Lower leg skin (tissue), 4 donors: ENCODE data around the gene PRRX2. TPM values are rescaled to one million over a fixed set of nuclear protein-coding genes. Genes with fewer than 3 reads are reported as not detected.

ENCODE experiments used
- DNase-seq, 2 donors: peaks; one replicate each; pipeline ENCODE4 v3.0.0-alpha.2; 2019; ENCODE audit warnings: low spot score in 2 of 2
- H3K4me3 ChIP-seq: fragments of 200-600 bp; sonication (generic); 2 replicates; pipeline ENCODE4 v1.5.1; 2017; ENCODE audit warnings: mild to moderate bottlenecking, low read depth; ENCODE audit not compliant: poor library complexity, severe bottlenecking
- POLR2A ChIP-seq, 2 donors: fragments of 450-650 bp; IDR thresholded peaks; one replicate each; pipeline ENCODE4 v1.6.1; 2016 to 2017; ENCODE audit warnings: antibody characterized with exemption in 2 of 2, mild to moderate bottlenecking in 1 of 2, moderate library complexity in 1 of 2
- WGBS, 2 donors: methylation state at CpG; one replicate each; pipeline ENCODE4 v1.1.5; 2018; 5-methylcytosine and 5-hydroxymethylcytosine counted together
- intact Hi-C: fragments of 100-400 bp; cut with DNase I; formaldehyde crosslinking; loops from one replicate; pipeline ENCODE4 v1.15.0; 2023; ENCODE audit warnings: low total_unique reads
- total RNA-seq, 4 donors: library from RNA; depleted of rRNA; stranded (reverse); fragments of >200 nt; gene quantifications; one replicate each; pipeline ENCODE4 v1.1.0, GENCODE V29; 2016
- TF ChIP-seq, protein P1 (sequence below), 3 donors: fragments of 450-650 bp; IDR thresholded peaks; one replicate each; pipeline ENCODE4 v1.5.1; 2016; ENCODE audit warnings: antibody characterized with exemption in 3 of 3, mild to moderate bottlenecking in 3 of 3, moderate library complexity in 2 of 3

PRRX2 gene
- total RNA-seq, 4 donors from 2014 or later: 10.7 to 24.1 (median 16.6) TPM

DNA sequence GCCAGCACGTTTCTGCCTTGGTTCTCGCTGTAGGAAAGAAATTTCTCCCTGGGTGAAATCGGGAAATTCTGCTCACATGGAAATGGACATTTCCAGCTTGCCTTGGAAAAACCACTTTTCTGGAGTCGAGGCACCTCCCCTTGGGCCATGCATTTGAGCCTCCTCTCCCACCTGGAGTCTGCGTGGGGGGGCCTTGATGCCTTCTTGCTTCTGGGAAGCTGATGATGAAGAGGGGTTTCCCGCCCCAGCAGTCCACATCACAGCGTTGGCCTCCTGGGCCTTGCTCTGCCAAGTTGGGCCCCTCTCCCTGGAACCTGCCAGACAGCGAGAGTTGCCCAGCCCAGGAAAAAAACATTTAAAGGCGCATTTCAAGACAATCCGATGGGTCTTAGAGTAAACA lies 21.7 kb upstream of the PRRX2 start:
- intact Hi-C loops: loop anchor here (5.0 kb wide), 1 partner anchor 144 kb away; no protein-coding TSS in a partner anchor
- H3K4me3 ChIP-seq: no peak overlapping the region
- WGBS, 2 donors: 58 to 68% methylated on average over 10 of the region's 10 CpGs
- no peak for DNase-seq
- TF ChIP-seq POLR2A (IDR thresholded peaks at IDR 0.05): no peak
- TF ChIP-seq, protein P1, sequence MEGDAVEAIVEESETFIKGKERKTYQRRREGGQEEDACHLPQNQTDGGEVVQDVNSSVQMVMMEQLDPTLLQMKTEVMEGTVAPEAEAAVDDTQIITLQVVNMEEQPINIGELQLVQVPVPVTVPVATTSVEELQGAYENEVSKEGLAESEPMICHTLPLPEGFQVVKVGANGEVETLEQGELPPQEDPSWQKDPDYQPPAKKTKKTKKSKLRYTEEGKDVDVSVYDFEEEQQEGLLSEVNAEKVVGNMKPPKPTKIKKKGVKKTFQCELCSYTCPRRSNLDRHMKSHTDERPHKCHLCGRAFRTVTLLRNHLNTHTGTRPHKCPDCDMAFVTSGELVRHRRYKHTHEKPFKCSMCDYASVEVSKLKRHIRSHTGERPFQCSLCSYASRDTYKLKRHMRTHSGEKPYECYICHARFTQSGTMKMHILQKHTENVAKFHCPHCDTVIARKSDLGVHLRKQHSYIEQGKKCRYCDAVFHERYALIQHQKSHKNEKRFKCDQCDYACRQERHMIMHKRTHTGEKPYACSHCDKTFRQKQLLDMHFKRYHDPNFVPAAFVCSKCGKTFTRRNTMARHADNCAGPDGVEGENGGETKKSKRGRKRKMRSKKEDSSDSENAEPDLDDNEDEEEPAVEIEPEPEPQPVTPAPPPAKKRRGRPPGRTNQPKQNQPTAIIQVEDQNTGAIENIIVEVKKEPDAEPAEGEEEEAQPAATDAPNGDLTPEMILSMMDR (IDR thresholded peaks at IDR 0.05): no peak

GRCh38 chr9:129644365-129644764 lies 21.1 kb upstream of the PRRX2 start:
- 37 to 49% methylated on average over 11 of the region's 11 CpGs for WGBS, 2 donors
- DNase-seq: no peak
- intact Hi-C loops: loop anchor here (5.0 kb wide), 1 partner anchor 143 kb away; no protein-coding TSS in a partner anchor
- TF ChIP-seq, protein P1 (IDR thresholded peaks at IDR 0.05): no peak
- no peak for TF ChIP-seq POLR2A (IDR thresholded peaks at IDR 0.05)
- H3K4me3 ChIP-seq: no peak overlapping the region

GRCh38 chr9:129644902-129645301 lies 20.5 kb upstream of the PRRX2 start:
- TF ChIP-seq POLR2A (IDR thresholded peaks at IDR 0.05): no peak
- TF ChIP-seq, protein P1 (IDR thresholded peaks at IDR 0.05): no peak
- DNase-seq: no peak
- intact Hi-C loops: loop anchor here (5.0 kb wide), 1 partner anchor 142 kb away; no protein-coding TSS in a partner anchor
- no peak overlapping the region for H3K4me3 ChIP-seq
- 61 to 72% methylated on average over 16 to 17 of the region's 17 CpGs for WGBS, 2 donors

DNA sequence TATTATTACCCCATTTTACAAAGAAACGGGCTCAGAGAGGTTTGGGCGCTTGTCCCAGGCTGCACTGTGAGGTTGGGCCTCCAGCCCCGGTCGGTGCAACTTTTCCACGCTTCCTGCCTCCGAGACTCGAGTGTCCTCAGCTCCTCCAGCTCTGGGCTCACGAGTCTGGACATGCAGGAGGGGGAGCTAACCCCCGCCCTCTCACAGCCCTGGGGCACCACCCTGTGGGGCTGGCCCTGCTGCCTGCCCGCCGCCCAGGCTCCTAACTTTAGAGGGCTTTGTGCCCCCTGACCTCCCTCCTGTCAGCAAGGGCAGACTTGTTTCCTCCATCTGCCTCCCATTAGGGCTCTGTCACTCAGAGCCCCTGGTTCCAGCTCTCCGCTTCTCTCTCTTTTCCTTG lies 19.2 kb upstream of the PRRX2 start:
- TF ChIP-seq, protein P1 (IDR thresholded peaks at IDR 0.05): no peak
- no peak for TF ChIP-seq POLR2A (IDR thresholded peaks at IDR 0.05)
- 53 to 74% methylated on average over 12 of the region's 12 CpGs for WGBS, 2 donors
- no peak for DNase-seq
- intact Hi-C loops: no loop called here
- H3K4me3 ChIP-seq: no peak overlapping the region

GRCh38 chr9:129646654-129647053 lies 18.8 kb upstream of the PRRX2 start:
- TF ChIP-seq POLR2A (IDR thresholded peaks at IDR 0.05): no peak
- TF ChIP-seq, protein P1 (IDR thresholded peaks at IDR 0.05): no peak
- no peak for DNase-seq
- intact Hi-C loops: no loop called here
- 84 to 98% methylated on average over 7 of the region's 7 CpGs for WGBS, 2 donors
- H3K4me3 ChIP-seq: no peak overlapping the region

DNA sequence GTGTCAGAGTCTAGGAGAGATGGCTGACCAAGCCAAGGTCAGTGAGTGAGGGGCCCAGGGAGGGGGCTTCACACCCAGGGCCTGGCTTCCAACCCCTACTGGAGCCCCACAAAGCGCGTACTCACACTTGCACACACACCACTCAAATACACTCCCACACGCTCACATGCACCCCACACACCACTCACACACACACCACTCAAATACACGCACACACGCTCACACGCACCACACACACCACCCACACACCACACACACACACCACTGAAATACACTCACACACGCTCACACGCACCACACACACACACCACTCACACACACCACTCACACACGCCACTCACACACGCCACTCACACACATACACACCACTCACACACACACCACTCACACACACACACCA lies 17.8 kb upstream of the PRRX2 start:
- intact Hi-C loops: no loop called here
- WGBS, 2 donors: 86 to 89% methylated on average over 10 of the region's 10 CpGs
- H3K4me3 ChIP-seq: no peak overlapping the region
- DNase-seq: no peak
- TF ChIP-seq, protein P1 (IDR thresholded peaks at IDR 0.05): no peak
